GM19324 (cell line): ENCODE data around the gene LDLRAD4.
A peak's percentile ranks its signal among the peaks of the same experiment; 100 is the strongest.
"Not testable (repeated sequence)": the region's sequence is repeated elsewhere in the genome, so short reads cannot be mapped to it uniquely, and the experiment has no call there.

ENCODE experiments used
- ATAC-seq: cut with Tn5 transposase; IDR thresholded peaks from one replicate; pipeline ENCODE4 v1.9.1; 2021; ENCODE audit warnings: mild to moderate bottlenecking, moderate library complexity; ENCODE audit not compliant: unreplicated experiment, low FRiP score

The LDLRAD4 gene

DNA sequence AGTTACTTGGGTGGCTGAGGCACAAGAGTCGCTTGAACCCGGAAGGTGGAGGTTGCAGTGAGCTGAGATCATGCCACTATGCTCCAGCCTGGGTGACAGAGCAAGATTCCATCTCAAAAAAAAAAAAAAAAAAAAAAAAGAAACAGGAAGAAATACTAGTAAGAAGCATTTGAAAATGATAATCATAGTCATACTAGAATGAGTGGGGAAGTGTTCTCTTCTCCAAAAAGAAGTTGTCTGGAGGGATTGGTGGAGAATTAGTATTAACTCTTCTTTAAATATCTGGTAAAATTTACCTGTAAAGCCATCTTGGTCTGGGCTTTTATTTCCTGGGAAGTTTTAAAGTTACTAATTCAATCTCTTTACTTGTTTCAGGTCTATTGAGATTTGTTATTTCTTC is 376.0 kb downstream of the LDLRAD4 start:
- no peak for ATAC-seq

GRCh38 chr18:13597068-13597467 is 378.5 kb downstream of the LDLRAD4 start:
- ATAC-seq: no peak

DNA sequence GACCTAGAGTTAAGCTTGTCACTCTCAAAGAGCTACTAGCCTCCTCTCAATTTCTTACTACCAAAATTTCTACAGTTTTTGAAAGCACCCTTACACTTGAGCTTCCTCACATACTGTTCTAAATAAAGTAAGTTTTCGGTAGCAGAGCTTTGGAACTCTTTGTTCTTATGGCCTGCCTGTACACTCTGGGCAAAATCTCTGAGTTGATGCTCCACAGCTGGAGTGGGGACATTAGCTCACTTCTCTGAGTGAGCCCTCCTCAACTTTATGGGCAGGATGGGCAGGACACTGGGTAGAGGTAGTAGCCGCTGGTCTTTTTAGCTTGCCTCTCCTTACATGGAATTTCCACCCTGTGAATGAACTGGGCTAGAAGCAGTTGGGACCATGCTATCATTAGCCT is 380.0 kb downstream of the LDLRAD4 start:
- ATAC-seq: no peak

DNA sequence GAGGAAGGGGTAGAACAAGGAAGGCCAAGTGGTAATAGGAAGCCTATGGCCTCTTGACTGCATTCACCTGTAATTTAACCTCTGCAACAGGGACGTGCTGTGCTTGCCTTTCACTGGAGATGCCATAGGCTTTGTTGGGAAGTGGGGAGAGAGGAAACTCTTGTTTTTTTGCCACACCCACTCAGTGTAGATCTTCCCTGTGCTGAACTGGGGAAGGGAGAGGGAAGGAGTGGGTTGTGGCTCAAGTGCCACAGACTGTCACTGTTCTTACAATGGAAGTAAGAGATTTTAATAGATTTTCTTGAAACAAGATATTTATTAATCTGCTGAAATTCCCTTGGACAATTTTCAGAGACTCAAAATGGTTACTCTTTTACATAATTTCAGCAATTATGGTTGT is 380.5 kb downstream of the LDLRAD4 start:
- no peak for ATAC-seq

DNA sequence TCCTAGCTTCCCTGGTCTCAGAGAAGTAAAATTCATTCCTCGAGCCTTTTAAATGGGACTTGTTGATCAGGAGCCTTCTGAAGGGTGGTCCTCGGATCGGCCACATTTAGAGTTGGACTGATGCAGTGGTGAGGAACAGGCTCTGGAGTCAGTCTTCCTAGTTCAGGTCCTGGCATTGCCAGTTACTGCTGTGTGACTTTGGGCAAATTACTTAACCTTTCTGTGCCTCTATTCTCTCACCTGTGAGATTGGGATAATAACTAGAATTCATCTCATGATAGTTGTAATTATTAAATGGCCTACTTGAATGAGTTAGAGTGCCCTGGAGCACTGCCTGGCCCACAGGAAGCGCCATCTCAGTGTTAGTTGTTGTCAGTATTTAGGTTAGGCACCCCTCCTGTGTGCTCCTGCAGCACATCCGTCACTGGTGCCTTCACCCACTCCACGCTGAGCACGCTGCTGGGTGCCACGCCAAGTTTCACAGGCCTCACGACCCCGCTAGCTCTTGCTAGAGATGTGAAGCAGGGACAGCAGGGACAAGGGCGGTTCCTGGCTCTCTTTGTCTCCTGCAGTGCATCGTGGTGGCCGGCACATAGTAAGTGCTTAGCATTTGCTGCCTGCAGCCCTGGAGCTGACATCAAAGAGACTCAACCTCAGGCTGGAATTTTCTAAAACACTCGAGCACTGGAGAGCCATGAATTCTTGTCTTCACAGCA is 384.9 kb downstream of the LDLRAD4 start:
- no peak for ATAC-seq

DNA sequence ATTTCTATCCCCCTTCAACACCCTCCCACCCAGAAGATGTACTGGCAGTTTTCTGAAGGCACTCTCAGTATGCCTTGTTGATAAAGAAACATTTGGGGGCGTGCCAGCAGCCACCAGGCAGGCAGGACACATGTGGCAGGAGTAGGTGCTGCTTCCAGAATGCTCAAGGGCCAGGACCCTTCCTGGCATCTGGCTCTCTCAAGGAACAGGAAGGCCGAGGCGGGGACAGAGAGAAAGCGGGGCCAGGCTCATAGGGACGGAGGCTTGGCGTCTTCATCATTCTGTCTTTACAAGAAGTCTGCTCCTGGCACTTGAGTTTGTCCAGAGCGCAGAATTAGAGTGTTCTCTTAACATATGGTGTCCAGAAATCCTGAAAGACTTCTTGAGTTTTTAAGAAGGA is 386.2 kb downstream of the LDLRAD4 start:
- ATAC-seq: no peak

- no peak for ATAC-seq
These were observed 386.9 kb downstream of the LDLRAD4 start for GRCh38 chr18:13605477-13605876.

DNA sequence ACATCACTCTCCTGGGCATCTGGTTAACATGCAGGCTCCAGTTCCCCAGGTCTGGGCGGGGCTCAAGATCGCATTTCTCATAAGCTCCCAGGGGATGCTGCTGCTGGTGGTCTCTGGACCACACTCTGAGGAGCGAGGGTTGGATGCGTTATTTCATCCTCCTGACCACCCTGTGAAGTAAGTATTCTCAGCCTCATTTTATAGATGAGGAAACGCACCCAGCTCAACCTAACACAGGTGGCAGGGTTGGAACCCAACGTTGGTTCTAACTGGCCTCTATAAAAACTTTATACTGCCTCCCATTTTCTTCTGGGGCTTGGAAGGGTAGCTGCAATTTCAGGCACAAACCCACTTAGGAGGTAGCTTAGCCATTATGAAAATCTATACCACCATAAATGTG is 387.3 kb downstream of the LDLRAD4 start:
- no peak for ATAC-seq

DNA sequence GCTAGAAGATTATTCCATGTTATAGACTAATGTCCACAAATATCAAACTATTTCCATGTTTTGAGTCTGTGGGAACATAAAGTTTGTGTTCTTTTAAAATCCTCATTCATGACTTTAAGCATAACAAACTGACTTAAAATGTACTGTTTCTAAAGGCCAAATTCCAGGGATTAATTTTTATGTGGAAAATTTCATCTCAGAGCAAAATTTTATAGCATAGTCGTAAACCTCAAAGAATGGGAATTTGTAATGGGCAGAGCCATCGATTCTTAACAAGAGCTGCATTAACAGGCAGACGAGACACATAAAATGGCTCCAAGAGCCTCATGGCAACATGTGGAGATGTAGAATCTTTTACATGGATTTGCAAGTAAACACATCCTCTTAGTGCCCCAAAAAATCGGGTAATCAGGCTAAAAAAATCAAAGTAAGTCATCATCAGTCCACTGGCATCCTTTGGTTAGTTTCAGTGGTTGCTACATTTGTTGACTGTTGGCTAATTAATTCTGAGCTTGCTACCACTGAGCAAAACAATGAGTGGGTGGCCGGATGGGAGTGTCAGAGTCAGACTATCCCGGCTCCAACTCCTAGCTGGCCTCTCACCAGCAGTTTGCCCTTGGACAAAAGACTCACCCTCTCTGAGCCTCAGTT is 388.2 kb downstream of the LDLRAD4 start:
- ATAC-seq: no peak

GRCh38 chr18:13608024-13608562 is 389.5 kb downstream of the LDLRAD4 start:
- ATAC-seq: not testable (repeated sequence)

GRCh38 chr18:13608791-13609532 is 390.4 kb downstream of the LDLRAD4 start:
- no peak for ATAC-seq

DNA sequence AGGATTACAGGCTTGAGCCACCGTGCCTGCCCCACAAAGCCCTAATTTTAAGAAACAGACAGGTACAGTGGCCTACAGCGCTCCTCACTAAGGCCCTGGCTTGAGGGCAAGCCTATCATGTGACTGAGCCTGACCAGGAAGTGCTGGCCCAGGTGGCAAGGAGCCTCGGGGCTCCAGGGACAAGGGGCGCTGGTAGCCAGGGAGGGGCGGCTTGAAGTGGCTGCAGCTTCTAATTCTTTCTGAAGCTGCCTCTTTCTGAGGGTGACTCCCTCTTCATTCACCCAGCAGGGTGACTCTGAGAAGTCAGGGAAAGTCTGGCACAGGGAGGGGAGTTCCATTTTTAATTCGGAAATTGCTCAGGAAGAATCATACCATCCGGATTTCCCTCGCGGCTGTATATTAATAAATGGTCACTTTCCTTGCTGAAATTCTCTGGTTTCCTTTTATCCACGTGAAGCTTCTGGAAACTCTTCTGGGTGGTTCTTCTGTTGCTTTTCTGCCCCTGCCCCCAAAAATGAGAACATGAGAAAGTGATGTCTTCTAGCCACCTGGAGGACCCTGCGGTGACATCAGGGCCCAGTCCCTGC is 392.1 kb downstream of the LDLRAD4 start:
- no peak for ATAC-seq

GRCh38 chr18:13611142-13611600 is 392.6 kb downstream of the LDLRAD4 start:
- no peak for ATAC-seq

GRCh38 chr18:13611601-13612195 is 393.1 kb downstream of the LDLRAD4 start:
- peak; percentile 14 for ATAC-seq

GRCh38 chr18:13612196-13612997 is 393.8 kb downstream of the LDLRAD4 start:
- ATAC-seq: peak; percentile 89

GRCh38 chr18:13613099-13613498 is 394.5 kb downstream of the LDLRAD4 start:
- ATAC-seq: no peak

DNA sequence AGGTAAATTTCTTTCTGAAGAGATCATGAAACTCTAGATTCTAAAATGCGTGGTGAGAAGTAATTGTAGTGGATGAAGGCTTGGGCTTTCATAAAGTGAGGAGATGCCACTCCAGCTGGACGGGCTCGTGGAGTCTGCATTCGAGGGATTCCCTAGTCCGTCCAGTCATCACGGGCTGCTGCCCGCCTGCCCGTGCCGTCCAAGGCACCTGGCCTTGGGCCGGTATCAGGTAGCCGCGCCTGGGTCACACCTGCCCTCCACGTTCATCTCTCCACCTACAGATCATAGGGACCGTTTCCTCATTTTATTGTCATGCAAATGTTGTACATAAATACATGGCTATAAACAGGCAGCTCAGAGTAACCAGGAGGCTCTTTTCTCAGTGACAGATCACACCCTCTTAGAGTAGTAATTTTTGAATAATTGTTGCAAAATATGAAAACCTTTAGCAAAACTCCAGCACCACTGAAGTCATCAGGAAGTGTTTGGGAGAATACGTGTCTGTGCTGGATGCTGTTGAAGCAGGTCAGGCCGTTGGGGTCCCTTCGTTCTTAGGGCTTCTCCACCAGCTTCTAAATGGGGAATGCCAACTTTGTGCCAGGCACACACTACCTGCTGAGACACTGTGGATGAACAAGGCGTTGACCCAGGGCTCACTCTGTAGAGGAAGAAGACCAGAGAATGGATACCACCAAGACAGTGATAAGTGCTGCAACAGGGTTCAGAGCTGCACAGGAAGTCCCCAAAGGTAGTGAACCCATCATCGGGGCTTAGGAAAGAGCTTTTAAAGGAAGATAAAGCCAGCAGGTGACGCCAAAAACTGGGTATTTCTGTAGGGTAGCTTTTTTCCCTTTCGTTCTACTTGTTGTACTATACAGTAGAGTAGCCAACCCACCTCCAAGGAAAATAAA is 395.3 kb downstream of the LDLRAD4 start:
- no peak for ATAC-seq

DNA sequence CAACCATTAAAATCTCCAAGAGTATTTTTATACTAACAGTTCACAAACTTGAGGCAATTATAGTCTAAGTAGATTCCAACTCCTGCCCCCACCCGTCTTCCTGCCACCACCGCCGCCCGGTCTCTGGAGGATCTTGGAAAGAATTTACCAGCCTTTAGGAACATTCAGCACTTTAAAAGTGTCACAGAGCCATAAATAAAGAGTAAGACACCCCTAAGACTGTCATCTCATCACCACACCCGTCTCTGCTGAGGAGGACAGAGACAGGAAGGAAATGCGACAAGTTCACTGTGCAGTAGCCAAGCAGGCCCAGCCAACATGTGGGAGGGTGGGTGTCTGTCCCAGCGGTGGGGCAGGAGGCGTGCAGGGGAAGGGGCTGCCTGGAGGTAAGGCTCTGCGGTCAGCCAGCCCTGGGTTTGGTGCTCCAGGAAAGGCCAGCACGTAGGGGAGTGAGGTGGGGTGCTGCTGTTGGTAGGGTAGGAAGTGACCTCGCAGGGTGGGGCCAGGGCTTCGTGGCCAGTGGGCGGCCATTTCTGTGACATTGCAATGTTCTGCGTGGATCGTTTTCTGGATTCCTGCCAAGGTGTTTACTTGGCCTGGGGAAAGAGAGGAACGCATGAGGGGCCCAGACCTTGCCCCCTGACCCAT is 396.2 kb downstream of the LDLRAD4 start:
- ATAC-seq: no peak
